Astrocyte (in vitro differentiated cells and primary cell): Measurements from ENCODE around the gene TNFRSF18. TPM values are rescaled to one million over a fixed set of nuclear protein-coding genes. Genes with fewer than 3 reads are reported as not detected.

Experiments
- DNase-seq: peaks from one replicate; pipeline ENCODE4 v3.0.0-alpha.2; 2010; ENCODE audit warnings: low read depth
- FAIRE-seq: peaks from 2 replicates; lab custom pipeline; 2011; peaks lifted over from hg19 to GRCh38; lab: Jason Lieb, UNC
- H2AFZ ChIP-seq: 2 replicates; pipeline ENCODE4 v1.6.0; 2012; ENCODE audit warnings: low read depth, low read length, inconsistent platforms
- H3K27ac ChIP-seq: 2 replicates; pipeline ENCODE4 v1.5.1; 2011; ENCODE audit warnings: low read depth, low read length, inconsistent platforms
- H3K27me3 ChIP-seq: 2 replicates; pipeline ENCODE4 v1.6.0; 2011; ENCODE audit warnings: low read length, inconsistent platforms; ENCODE audit not compliant: insufficient read depth
- H3K36me3 ChIP-seq: 2 replicates; pipeline ENCODE4 v1.5.1; 2011; ENCODE audit warnings: low read length, inconsistent platforms; ENCODE audit not compliant: insufficient read depth
- H3K4me1 ChIP-seq: 2 replicates; pipeline ENCODE4 v1.5.1; 2011; ENCODE audit warnings: low read length, inconsistent platforms; ENCODE audit not compliant: insufficient read depth
- H3K4me2 ChIP-seq: 2 replicates; pipeline ENCODE4 v1.6.0; 2012; ENCODE audit warnings: low read length, inconsistent platforms
- H3K4me3 ChIP-seq: 2 replicates; pipeline ENCODE4 v1.5.1; 2011; ENCODE audit warnings: low read depth, mild to moderate bottlenecking, low read length, inconsistent platforms; ENCODE audit not compliant: insufficient read depth
- H3K79me2 ChIP-seq: 2 replicates; pipeline ENCODE4 v1.6.0; 2012; ENCODE audit warnings: mild to moderate bottlenecking, low read length, inconsistent platforms; ENCODE audit not compliant: insufficient read depth
- H3K9ac ChIP-seq: 2 replicates; pipeline ENCODE4 v1.6.0; 2012; ENCODE audit warnings: mild to moderate bottlenecking, low read length, inconsistent platforms
- H3K9me3 ChIP-seq: 2 replicates; pipeline ENCODE4 v1.5.1; 2012; ENCODE audit warnings: low read depth, mild to moderate bottlenecking, low read length, inconsistent platforms; ENCODE audit not compliant: insufficient read depth
- H4K20me1 ChIP-seq: 2 replicates; pipeline ENCODE4 v1.6.0; 2012; ENCODE audit warnings: low read length, inconsistent platforms; ENCODE audit not compliant: insufficient read depth
- H3K27ac Mint-ChIP-seq: one replicate; pipeline ENCODE4 v1.8.0; 2021; ENCODE audit warnings: mild to moderate bottlenecking, mixed read lengths; ENCODE audit not compliant: unreplicated experiment
- H3K27me3 Mint-ChIP-seq: one replicate; pipeline ENCODE4 v1.8.0; 2021; ENCODE audit warnings: low read depth, mixed read lengths; ENCODE audit not compliant: unreplicated experiment
- H3K36me3 Mint-ChIP-seq: one replicate; pipeline ENCODE4 v1.8.0; 2021; ENCODE audit warnings: low read depth, mixed read lengths; ENCODE audit not compliant: unreplicated experiment
- H3K4me1 Mint-ChIP-seq: one replicate; pipeline ENCODE4 v1.8.0; 2021; ENCODE audit warnings: low read depth, mixed read lengths; ENCODE audit not compliant: unreplicated experiment
- H3K4me3 Mint-ChIP-seq: one replicate; pipeline ENCODE4 v1.8.0; 2021; ENCODE audit warnings: mild to moderate bottlenecking, moderate library complexity, mixed read lengths; ENCODE audit not compliant: unreplicated experiment
- H3K9me3 Mint-ChIP-seq: one replicate; pipeline ENCODE4 v1.8.0; 2021; ENCODE audit warnings: mild to moderate bottlenecking, mixed read lengths; ENCODE audit not compliant: unreplicated experiment
- EZH2 ChIP-seq: IDR thresholded peaks from 2 replicates; pipeline ENCODE4 v1.6.1; 2012; ENCODE audit warnings: mild to moderate bottlenecking, low read length, inconsistent platforms; ENCODE audit not compliant: insufficient read depth
- total RNA-seq: library from RNA; stranded (reverse); gene quantifications from 2 replicates; pipeline ENCODE4 v1.2.1, GENCODE V29; 2021
- TF ChIP-seq, protein P1 (sequence below): IDR thresholded peaks from 2 replicates; pipeline ENCODE4 v1.5.1; 2011; ENCODE audit warnings: low read depth, mild to moderate bottlenecking, inconsistent platforms, low read length, moderate library complexity; ENCODE audit not compliant: insufficient read depth

The TNFRSF18 gene
- total RNA-seq, 1 donor from 2014 or later, result 0.66 TPM

DNA sequence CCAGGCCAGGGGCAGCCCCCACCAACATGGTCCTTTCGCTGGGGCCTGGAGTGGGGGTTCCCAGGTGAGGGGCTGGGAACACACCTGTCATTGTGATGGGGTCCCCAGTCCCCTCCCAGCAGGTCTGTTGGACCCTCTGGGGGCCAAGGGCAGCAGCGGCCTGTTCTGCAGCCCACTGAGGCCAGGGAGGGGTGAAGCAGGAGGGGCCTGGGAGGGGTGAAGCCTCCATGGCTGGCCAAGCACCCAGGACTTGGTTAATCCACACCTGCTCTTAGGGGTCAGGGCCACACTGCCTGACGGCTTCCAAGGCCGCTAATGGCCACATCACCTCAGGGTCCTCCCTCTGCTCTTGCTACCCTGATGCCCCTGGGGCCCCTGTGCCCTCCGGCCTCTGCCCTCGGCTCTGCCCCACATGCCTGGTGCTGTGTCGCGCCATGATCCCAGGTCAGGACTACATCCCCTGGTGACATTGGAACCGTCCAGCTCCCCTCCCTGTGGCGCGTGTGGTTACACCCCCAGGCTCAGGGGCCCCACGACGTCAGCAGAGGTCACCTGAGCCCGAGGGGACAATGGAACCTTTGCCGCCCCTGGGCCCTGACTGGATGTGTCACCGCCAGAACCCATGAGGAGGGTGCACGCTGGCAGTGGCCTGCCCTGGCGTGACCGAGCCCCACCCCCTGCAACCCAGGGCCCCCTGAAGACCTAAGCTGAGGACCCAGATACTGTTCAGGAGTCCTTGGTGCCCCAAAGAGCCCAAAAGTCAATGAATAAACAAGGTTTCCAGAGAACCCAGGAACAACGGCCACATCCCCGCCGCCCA lies 7.0 kb downstream of the TNFRSF18 start:
- H3K27me3 Mint-ChIP-seq, result peaks cover 18% of the 10 kb centered on the region
- TF ChIP-seq EZH2, result no peak
- TF ChIP-seq, protein P1, sequence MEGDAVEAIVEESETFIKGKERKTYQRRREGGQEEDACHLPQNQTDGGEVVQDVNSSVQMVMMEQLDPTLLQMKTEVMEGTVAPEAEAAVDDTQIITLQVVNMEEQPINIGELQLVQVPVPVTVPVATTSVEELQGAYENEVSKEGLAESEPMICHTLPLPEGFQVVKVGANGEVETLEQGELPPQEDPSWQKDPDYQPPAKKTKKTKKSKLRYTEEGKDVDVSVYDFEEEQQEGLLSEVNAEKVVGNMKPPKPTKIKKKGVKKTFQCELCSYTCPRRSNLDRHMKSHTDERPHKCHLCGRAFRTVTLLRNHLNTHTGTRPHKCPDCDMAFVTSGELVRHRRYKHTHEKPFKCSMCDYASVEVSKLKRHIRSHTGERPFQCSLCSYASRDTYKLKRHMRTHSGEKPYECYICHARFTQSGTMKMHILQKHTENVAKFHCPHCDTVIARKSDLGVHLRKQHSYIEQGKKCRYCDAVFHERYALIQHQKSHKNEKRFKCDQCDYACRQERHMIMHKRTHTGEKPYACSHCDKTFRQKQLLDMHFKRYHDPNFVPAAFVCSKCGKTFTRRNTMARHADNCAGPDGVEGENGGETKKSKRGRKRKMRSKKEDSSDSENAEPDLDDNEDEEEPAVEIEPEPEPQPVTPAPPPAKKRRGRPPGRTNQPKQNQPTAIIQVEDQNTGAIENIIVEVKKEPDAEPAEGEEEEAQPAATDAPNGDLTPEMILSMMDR, result no peak

DNA sequence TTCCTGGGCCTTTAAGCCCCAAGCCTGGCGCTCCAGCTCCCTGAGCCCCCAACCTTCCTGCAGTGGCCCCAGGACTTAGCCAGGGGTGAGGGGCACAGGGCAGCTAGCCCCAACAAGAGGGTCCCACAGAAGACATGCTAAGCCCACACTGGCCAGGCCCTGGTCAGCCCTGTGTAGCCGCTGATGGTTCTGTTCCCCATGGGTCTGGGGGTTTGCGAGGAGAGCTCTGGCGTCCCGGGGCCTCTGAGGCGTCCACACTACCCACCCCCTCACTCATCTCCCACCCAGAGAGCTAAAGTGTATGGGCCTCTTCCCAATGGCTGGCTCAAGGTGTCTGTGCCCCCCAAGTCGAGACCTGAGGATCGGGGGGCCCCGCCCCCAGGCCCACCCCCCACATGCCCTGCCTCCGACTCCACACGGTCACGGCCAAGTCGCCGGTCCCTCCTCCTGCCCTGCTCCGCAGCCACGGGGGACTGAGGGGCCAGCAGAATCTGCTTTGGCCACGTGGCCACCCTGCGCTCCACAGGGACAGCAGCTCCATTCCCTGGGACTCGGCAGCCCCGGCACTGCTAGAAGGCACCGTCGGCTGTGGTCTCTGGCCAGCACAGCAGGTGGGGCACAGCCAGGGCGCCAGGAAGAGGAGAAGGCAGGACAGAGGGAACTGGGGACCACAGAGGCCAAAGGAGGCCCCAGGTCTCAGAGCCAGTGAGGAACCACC lies 7.8 kb downstream of the TNFRSF18 start:
- H3K4me3 Mint-ChIP-seq, result no peak overlapping the region
- no peak for FAIRE-seq
- no peak overlapping the region for H3K27ac ChIP-seq
- H3K79me2 ChIP-seq, result no peaks in the 10 kb centered on the region
- no peaks in the 10 kb centered on the region for H3K36me3 Mint-ChIP-seq
- no peaks in the 10 kb centered on the region for H3K36me3 ChIP-seq
- no peaks in the 10 kb centered on the region for H4K20me1 ChIP-seq
- H3K4me1 Mint-ChIP-seq, result no peaks in the 10 kb centered on the region
- H3K9me3 Mint-ChIP-seq, result peaks cover 11% of the 10 kb centered on the region
- H3K27ac Mint-ChIP-seq, result no peak overlapping the region
- H3K9me3 ChIP-seq, result no peaks in the 10 kb centered on the region
- no peak overlapping the region for H3K4me3 ChIP-seq
- no peak for DNase-seq
- peaks cover 2% of the 10 kb centered on the region for H3K27me3 ChIP-seq
- peaks cover 20% of the 10 kb centered on the region for H3K27me3 Mint-ChIP-seq
- H2AFZ ChIP-seq, result no peak overlapping the region
- H3K4me1 ChIP-seq, result no peaks in the 10 kb centered on the region
- no peak overlapping the region for H3K4me2 ChIP-seq
- TF ChIP-seq, protein P1, result no peak
- TF ChIP-seq EZH2, result no peak
- no peak overlapping the region for H3K9ac ChIP-seq

More for the DNA sequence above, 7.0 kb downstream of the TNFRSF18 start:
- Histone ChIP-seq H3K9ac (no peak overlapping the region), H3K9me3 (no peaks in the 10 kb centered on the region), H4K20me1 (no peaks in the 10 kb centered on the region), H3K27me3 (no peaks in the 10 kb centered on the region), H3K27ac (no peak overlapping the region), H3K79me2 (no peaks in the 10 kb centered on the region), H3K4me1 (no peaks in the 10 kb centered on the region), H2AFZ (no peak overlapping the region), H3K36me3 (no peaks in the 10 kb centered on the region), H3K4me2 (no peak overlapping the region), H3K4me3 (no peak overlapping the region)
- no peak overlapping the region for H3K4me3 Mint-ChIP-seq
- DNase-seq (no peak), FAIRE-seq (no peak)
- no peak overlapping the region for H3K27ac Mint-ChIP-seq
- no peaks in the 10 kb centered on the region for H3K36me3 Mint-ChIP-seq
- no peaks in the 10 kb centered on the region for H3K4me1 Mint-ChIP-seq
- H3K9me3 Mint-ChIP-seq, result peaks cover 9% of the 10 kb centered on the region
